Astrocyte (in vitro differentiated cells and primary cell): Measurements from ENCODE around the gene TMTC3.

Source experiments
- EZH2 ChIP-seq: IDR thresholded peaks from 2 replicates; pipeline ENCODE4 v1.6.1; 2012; ENCODE audit warnings: mild to moderate bottlenecking, low read length, inconsistent platforms; ENCODE audit not compliant: insufficient read depth
- TF ChIP-seq, protein P1 (sequence below): IDR thresholded peaks from 2 replicates; pipeline ENCODE4 v1.5.1; 2011; ENCODE audit warnings: low read depth, mild to moderate bottlenecking, inconsistent platforms, low read length, moderate library complexity; ENCODE audit not compliant: insufficient read depth

DNA sequence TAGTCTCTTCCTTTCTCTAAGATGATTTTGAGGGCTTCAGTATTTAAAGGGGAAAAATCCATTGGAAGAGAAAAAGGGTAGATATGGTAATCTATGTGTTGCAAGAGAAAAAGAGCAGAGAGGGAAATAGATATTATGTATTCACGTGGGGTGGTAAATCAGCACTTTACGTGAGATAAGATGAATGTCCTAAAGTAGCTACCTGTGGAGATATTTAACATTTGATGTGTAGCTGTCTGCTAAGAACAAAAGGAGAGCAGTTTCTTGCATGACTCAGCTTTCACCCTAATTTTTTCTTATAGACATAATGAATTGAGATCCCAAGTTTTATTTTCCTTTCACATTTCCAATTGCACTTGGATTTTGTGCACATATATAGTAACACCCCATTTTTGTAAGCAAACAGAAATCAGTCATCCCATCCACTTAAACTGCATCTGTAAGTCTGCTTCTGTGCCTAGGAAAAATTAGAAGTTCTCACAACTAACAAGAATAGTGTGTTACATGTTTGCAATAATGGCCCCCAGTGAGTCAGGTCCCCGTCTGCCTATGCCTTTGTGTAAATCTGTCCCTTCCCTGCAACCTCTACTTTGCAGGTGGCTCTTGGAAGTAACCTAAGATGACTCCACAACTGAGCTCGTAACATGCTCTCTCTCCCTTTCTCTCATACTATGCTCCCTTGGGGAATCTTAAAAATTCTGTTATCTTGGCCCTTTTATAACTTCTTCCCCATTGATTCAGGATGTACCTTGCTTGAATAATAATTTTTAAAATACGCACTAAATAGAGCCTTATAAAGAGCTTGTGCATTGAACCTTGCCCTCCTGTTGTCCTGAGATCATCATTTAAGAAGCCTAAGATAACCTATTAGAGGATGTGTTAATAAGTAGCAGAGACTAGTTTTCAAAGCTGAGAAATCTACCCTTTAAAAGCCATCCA, 3.7 kb downstream of the TMTC3 start:
- TF ChIP-seq, protein P1, sequence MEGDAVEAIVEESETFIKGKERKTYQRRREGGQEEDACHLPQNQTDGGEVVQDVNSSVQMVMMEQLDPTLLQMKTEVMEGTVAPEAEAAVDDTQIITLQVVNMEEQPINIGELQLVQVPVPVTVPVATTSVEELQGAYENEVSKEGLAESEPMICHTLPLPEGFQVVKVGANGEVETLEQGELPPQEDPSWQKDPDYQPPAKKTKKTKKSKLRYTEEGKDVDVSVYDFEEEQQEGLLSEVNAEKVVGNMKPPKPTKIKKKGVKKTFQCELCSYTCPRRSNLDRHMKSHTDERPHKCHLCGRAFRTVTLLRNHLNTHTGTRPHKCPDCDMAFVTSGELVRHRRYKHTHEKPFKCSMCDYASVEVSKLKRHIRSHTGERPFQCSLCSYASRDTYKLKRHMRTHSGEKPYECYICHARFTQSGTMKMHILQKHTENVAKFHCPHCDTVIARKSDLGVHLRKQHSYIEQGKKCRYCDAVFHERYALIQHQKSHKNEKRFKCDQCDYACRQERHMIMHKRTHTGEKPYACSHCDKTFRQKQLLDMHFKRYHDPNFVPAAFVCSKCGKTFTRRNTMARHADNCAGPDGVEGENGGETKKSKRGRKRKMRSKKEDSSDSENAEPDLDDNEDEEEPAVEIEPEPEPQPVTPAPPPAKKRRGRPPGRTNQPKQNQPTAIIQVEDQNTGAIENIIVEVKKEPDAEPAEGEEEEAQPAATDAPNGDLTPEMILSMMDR: no peak
- TF ChIP-seq EZH2: no peak
